Measurements from ENCODE around the gene SZT2.
"Not testable (repeated sequence)": the region's sequence is repeated elsewhere in the genome, so short reads cannot be mapped to it uniquely, and the experiment has no call there.

Gene SZT2

GRCh38 chr1:43464681-43465504 is 75.2 kb downstream of the SZT2 start:
- H3K4me3 ChIP-seq (ENCODE audit: low read depth, low read length), result no peak overlapping the region

DNA sequence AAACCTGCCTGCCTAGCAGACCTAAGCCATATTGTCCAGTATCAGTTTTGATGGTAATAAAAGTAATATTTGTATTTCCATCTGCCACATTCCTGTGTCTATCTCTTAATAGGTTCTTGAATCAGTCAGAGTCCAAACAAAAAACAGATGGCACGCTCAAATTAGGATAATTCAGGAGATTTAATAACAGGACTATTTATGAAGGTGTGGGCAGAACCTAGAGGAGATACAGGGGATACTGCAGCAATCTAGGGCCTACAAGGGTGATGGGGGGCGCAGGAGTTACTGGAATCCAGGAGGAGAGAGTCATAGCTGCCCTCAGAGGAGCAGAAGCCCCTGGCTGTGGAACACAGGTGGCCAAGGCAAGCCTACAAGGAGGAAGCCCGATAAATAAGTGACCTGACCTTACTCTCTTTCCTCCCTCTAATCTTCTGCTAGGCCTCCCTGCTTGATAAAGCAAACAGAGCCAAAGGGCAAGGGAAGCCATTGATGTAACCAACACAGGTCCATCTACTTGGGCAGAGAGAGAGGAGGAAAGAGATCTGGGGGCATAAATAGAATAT is 75.9 kb downstream of the SZT2 start:
- TF ChIP-seq CTCF (IDR thresholded peaks at IDR 0.05; ENCODE audit: borderline replicate concordance, insufficient read depth, low read depth, low read length), result no peak
- no peak overlapping the region for H3K4me3 ChIP-seq (ENCODE audit: low read depth, low read length)

More at GRCh38 chr1:43464681-43465504, 75.2 kb downstream of the SZT2 start:
- TF ChIP-seq CTCF (IDR thresholded peaks at IDR 0.05; ENCODE audit: borderline replicate concordance, insufficient read depth, low read depth, low read length), result no peak

DNA sequence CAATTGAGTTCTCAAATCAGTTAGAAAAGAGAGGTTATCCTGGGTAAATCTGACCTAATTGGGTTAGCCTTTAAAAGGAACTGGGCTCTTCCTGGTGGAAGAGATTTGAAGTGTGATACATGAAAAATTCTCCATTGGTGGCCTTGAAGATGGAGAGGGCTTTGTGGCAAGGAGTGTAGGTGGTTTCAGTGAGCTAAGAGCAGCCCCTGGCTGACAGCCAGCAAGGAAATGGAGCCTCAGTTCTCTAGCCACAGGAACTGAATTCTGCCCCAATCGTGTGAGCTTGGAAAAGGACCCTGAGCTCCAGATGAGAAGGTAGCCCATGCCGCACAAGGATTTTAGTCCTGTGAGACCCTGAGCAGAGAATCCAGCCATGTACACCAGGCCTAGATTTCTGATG is 76.7 kb downstream of the SZT2 start:
- TF ChIP-seq CTCF (IDR thresholded peaks at IDR 0.05; ENCODE audit: borderline replicate concordance, insufficient read depth, low read depth, low read length), result no peak
- H3K4me3 ChIP-seq (ENCODE audit: low read depth, low read length), result no peak overlapping the region

DNA sequence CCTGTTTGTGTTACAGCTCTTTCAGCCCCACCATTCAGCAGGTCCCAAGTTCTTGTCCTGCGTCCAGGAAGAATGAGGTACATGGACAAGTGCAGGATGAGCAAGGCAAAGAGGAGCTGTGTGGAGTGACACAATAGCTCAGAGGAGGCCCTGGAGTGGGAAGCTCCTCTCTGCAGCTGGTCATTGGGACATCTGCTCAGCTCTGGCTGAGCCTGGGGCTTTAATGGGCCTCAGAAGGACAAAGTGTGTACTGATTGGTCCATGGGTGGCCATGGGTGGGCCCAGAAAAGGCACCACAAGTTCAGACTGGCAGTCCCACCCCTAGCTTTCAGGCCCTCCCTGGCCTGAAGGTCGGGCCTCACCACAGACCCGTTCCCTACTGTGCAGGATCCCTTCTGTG is 78.7 kb downstream of the SZT2 start:
- no peak for TF ChIP-seq CTCF (IDR thresholded peaks at IDR 0.05; ENCODE audit: borderline replicate concordance, insufficient read depth, low read depth, low read length)
- H3K4me3 ChIP-seq (ENCODE audit: low read depth, low read length), result no peak overlapping the region

DNA sequence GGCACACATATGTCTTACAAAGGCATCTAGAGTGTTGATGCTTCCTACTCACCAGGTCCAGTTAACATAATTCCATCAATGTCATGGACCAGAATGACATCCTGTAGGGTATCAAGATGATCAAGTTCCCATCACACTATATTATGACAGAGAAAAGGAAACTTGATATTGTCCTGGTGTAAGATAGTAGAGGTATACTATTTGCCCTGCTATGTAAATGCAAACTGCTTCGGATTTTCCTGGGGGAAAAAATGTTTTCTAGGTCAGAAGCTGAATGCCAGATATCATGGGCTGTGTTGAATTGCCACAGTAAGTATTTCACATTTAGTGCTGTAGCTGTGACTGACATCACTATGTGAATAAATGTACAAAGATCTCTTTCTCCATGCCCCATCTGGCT is 80.2 kb downstream of the SZT2 start:
- no peak for TF ChIP-seq CTCF (IDR thresholded peaks at IDR 0.05; ENCODE audit: borderline replicate concordance, insufficient read depth, low read depth, low read length)
- no peak overlapping the region for H3K4me3 ChIP-seq (ENCODE audit: low read depth, low read length)

GRCh38 chr1:43472087-43472462 is 82.4 kb downstream of the SZT2 start:
- TF ChIP-seq CTCF (IDR thresholded peaks at IDR 0.05; ENCODE audit: borderline replicate concordance, insufficient read depth, low read depth, low read length), result no peak
- no peak overlapping the region for H3K4me3 ChIP-seq (ENCODE audit: low read depth, low read length)

DNA sequence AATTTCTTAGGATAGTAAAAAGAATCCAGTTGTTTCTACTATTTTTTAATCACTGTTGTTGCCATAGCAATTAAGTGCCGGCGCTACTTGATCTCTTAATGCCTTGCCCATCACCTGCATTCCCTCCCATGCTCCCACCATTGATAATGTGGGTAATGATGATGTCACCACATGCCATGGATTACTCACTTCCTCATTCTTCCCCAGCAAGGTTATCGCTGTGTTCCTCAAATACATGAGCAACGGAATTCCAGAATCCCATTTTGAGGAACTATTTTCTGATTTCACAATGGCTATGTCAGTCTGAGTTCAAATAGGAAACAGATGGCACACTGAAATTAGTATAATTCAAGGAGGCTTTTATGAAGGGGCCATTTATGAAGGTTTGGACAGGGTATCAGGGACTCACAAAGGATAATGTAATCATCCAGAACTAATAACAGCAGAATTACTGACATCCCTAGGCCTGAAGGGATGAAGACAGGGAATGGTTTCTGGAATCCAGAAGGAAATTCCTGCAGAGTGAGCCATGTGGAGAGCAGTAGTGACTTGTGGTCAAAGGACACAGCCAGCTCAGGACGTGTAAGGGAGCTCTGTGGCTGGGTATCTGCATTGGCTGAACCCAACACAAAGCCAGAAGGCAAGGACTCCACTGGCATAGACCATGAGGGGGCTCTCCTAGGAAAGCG is 82.9 kb downstream of the SZT2 start:
- not testable (repeated sequence) for H3K4me3 ChIP-seq (ENCODE audit: low read depth, low read length)

Data from GM12875 (cell line).